ENCODE data around the gene KLHL29.
A peak's percentile ranks its signal among the peaks of the same experiment; 100 is the strongest.

KLHL29 gene

DNA sequence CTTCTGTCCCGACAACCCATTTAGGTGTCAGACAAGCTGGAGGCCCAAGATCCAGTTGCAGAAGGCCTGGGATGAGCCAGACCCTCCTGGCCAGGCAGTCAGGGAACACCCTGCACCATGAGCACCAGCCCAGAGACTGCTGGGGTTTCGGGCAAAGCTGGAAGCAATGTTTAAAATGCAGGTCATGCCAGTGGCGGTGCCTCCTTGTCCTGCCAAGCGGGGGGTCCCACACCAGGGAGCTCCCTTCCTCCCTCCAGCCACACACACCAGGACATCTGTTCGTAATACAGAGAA is 311.7 kb downstream of the KLHL29 start:
- no peak for DNase-seq (ENCODE audit: low spot score)

DNA sequence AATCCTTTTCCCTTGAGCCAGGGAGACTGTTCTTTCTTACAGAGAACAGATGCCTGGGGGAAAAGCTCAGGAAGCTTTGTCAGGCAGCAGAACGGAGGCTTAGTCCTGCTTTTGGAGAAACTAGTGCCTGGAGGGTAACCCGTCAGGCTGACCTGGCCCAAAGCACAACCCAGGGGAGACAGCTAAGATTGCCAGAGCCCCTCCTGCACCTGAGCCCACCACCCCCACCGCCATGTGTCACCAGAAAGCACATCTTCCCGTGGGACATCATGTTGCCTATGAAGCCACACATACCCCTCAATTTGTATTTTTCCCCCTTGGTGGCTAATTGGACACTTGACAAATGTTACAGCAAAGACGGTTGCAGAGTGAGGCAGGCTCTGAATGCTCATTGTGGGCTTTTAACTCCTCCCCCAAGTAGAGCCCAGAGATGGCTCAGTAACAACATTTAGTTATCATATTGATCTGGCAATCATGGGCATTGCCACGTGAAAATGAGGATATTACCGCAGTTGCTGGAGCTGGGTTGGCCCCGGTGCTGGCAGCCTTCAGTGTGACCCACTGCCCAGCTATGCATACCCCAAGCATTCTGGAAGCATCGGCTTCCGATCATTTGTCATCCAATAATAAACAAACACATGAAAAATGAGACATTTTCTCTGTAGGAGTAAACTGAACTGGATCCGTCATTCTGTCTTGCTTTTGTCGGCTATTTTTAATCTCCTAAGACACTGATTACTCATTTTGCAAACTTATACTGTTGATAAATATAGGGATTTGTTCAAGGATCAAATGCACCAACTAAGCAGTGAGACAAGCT is 312.5 kb downstream of the KLHL29 start:
- DNase-seq (ENCODE audit: low spot score) = no peak

DNA sequence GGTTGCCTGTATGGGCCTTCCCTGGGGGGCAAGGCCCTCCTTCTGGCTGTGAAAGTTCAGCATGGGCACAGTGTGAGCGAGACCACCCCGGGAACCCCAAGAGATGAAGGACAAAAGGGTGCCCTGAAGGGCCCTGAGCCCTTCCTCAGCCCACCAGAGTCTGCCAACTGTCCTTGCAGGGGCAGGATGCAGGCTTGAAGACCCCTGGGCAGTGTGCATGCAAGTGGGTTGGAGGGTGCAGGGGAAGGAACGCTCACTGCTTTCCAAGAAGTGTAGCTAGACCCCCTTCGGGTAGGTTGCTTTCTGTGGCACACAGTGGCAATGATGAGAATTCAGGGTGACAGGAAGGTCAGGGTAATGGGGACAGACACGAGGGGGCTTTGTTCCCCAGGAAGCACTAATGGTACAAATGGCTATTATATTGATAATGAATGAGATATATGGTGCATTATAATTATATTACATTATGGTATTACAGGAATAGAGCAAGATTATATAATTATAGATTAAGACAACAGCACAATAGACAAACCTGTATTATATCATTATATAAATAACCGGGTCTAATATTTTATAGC is 313.2 kb downstream of the KLHL29 start:
- no peak for DNase-seq (ENCODE audit: low spot score)

DNA sequence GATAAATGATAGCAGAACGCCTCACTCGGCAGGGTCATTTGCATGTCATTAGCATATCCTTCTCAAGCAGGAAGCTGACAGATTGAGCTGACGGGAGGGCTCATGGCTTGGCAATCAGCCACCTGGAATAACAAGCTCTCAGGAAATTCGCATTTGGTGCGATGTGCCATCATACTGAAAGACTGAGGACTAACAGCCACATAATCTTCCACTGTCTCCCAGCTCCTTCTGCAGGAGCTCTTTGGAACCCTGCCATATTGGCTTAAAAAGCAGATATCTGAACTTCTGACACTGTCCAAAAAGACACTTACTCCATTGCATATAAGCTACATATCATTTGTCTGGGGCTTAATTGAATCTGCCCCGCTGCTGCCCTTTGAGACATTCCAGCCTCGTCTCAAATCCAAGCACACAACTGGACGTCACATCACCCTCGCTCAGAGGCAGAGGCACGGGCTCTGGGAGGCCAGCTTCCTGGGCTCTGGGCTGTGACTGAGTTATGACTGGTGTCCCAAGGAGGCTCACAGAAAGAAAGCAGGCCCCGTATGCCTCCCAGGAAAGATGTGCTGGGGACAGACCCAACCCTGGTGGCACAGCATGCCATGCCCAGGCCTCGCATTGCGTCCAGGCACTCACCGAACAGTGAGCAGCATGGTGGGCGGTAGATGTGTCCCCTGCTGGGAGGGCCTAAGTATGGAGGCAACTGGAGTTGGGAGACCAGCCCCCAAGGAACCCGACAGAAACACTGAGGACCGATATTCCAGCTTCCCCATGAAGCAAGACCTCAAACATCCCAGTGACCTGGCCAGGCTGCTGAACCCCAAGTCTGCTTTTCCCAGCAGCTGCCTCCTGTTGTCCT is 314.0 kb downstream of the KLHL29 start:
- peak; percentile 76 for DNase-seq (ENCODE audit: low spot score)

DNA sequence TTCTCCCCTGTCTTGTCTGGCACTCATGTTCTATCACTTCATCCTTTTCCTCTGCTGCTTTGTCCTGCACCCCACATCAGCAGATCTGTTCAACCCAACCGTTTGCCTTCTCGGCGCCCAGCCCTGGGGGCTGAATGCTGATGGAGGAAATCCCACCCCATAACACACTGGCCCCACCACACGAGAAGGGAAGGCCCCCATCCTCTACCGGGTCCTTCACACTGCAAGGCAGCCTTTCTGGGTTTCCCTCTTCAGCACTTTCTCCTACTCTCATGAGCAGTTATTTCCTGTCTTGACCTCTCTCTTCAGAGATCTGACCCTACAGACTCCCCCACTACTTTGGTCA is 314.6 kb downstream of the KLHL29 start:
- DNase-seq (ENCODE audit: low spot score) = no peak

GRCh38 chr2:23700627-23701026 is 315.6 kb downstream of the KLHL29 start:
- no peak for DNase-seq (ENCODE audit: low spot score)

DNA sequence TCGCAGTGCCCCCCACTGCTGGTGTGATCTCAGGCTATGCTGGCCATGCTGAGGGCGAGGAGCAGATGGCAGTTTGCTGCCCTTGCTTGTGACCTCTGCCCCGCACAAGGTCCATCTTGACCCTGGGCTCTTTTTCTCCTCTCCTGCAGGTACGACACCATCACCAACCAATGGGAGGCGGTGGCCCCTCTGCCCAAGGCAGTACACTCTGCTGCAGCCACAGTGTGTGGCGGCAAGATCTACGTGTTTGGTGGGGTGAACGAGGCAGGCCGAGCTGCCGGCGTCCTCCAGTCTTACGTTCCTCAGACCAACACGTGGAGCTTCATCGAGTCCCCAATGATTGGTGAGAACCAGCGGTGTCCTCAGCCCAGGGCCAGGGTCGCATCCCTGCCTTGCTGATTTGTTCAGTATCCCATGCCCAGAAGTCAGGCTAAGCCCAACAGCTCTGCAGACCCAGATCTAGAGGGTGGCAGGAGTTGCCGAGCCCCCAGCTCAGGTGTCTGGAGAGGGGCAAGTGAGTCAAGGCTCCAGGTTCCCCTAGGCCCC is 318.1 kb downstream of the KLHL29 start:
- DNase-seq (ENCODE audit: low spot score) = no peak

DNA sequence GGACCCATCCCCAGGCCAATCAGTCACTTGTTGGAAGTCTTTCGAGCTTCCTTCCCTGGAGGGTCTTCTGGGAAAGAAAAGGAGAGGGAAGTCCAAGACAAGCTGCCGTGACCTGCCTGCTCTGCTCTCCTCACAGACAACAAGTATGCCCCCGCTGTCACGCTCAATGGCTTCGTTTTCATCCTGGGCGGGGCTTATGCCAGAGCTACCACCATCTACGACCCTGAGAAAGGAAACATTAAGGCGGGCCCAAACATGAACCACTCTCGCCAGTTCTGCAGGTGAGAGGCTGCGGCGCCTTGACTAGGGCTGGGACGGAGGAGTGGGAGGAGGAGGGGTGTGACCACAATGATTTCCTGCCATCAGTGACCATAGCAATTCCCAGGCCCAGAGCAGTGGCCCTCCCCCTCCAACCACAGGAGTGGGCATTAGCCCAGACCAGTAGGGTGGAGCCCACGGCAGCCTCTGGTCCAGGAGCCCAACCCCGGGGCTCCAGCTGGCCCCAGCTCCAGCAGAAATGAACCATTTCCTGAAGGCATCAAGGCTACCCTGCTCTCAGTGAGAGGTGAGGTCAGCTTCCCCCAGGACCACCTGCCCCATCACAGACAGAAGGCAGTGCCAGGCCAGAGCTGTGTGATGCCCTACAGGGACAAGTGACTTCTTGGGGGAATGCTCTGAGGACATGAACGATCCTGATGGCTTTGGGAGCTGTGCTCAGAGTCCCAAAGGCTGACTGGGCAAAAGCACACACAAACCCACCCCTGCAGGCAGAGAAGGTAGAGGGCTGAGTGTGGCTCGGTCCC is 318.8 kb downstream of the KLHL29 start:
- no peak for DNase-seq (ENCODE audit: low spot score)

DNA sequence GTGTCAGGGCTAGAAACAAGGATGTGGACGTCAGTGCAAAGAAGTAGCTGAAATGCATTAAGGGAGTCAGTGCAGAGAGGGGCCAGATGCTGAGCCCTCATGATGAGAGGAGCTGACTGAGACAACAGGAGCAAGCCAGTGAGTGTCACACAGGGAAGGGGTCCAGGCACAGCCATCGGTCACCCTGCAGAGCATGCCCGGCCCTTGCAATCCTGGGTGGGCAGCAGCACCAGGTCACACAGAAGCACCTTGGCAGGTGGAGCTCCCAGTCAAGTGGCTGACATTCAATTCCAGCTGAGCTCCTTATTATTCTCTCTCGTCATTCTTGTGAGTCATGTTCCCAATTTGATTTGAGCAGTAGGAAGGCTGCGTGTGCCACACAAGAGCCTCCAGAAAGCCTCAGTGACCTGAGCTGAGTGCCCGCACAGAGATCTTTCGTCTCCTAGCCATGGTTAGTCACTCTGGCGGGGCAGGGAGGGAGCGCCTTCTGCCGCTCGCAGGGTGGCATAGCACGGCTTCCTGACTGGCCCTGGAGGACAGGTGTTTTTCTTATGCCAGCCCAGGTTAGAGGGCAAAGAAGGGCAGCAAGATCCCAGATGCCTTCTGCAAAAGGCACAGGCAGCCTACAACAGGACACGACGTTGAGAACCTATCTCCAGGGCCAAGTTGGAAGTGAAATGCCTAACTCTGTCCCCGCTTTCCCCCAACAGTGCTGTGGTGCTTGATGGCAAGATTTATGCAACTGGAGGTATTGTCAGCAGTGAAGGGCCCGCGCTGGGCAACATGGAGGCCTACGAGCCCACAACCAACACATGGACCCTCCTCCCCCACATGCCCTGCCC is 321.0 kb downstream of the KLHL29 start:
- DNase-seq (ENCODE audit: low spot score) = peak; percentile 1

GRCh38 chr2:23706613-23707078 is 321.7 kb downstream of the KLHL29 start:
- DNase-seq (ENCODE audit: low spot score) = no peak

GRCh38 chr2:23707096-23707495 is 322.1 kb downstream of the KLHL29 start:
- no peak for DNase-seq (ENCODE audit: low spot score)

DNA sequence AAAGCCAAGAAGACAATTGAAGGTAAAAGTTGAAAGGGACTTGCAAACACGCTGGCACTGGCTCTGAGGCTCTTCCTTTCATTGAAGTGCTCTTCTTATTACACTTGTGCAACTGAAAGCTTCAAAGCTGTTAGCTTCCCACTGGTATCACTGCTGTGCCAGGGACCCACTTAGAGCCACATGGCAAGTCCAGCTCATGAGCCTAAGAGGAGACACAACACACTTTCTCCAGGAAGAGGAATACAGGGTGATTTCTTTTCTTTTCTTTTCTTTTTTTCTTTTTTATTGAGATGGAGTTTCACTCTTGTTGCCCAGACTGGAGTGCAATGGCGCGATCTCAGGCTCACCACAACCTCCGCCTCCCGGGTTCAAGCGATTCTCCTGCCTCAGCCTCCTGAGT is 323.8 kb downstream of the KLHL29 start:
- DNase-seq (ENCODE audit: low spot score) = no peak

GRCh38 chr2:23709311-23709710 is 324.3 kb downstream of the KLHL29 start:
- no peak for DNase-seq (ENCODE audit: low spot score)

DNA sequence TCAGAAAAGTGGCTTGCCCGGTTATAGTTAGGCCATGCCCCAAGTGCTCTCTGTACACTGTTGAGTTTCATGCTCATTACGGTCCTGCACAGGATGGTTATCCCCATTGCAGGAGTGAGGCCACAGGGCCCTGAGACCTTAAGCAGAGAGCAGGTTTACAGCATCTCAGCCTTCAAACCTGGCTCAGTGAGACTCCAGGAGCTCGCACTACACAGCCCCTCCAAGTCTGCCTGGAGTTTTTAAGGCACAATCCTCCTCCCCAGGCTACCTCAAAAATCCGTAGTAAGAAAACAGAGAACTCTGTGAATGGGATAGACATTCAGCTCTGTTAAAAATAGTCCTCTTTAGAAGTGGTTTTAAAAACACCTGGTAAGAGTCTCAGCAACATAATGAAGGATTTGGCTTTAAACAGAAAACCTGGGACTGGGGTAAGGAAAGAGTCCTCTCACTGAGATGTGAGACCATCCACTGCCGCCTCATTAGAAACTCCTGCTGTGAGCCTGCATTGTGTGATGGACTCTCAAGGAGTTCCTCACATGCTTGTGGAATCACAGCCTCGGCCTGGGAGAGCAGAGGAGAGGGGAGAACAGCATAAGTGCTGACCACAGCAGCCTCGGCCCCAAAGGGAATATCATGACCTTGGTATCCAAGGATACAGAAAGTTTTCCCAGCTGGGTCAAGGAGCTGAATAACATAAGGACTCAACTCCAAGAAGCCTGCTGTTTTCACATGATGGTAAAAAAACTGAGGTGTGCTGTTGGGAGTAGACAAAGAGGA is 327.2 kb downstream of the KLHL29 start:
- no peak for DNase-seq (ENCODE audit: low spot score)

DNA sequence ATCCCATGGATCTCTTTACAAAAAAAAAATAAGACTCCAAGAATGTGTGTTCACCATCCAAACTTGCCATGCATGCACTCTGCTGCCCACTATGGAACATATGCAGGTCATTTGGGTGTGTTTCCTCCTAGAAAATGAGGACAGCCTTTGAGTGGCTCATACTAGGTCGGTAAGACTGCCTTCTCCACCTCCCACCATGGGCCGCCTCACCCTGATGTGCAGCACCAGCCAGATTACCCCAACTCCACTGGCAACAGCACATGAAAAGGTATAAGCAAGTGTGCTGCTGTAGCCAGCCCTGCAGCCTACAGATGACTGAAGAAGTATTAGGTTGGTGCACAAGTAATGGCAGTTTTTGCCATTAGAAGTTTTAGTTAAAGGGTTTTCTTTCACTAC is 327.8 kb downstream of the KLHL29 start:
- DNase-seq (ENCODE audit: low spot score) = no peak

DNA sequence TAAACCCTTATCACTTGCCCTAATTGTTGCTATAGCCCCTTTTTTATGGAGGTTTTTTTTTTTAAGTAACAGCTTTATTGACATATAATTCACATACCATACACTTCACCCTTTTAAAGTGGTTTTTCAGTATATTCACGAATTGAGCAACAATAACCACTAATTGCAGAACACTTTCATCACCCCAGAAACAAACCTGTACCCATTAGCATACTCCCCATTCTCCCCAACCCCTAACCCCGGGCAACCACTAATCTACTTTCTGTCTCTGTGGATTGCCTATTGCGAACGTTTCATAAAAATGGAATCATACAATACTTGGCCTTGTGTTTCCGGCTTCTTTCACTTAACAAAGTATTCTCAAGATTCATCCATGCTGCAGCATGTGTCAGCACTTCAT is 328.4 kb downstream of the KLHL29 start:
- no peak for DNase-seq (ENCODE audit: low spot score)

- DNase-seq (ENCODE audit: low spot score) = no peak
Measured at GRCh38 chr2:23718931-23719700, 334.1 kb downstream of the KLHL29 start.

DNA sequence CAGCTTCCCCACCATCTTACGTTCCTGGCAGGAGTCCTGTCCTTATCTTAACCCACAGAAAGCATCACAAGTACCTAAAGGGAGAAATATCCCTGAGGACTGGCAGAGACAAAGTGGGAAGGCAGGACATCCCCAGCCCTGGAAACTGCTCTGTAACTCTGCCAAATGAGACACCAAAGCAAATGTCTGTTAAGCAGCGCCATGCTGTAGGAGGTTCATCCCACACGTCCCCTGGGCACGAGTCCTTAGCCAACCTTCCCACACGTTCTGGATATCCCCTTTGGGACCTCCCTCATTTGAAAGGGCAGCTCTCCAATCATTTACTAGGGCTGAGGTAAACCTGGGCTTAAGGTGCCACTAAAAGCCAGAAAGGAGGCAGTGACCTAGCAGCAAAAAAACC is 334.7 kb downstream of the KLHL29 start:
- DNase-seq (ENCODE audit: low spot score) = no peak

DNA sequence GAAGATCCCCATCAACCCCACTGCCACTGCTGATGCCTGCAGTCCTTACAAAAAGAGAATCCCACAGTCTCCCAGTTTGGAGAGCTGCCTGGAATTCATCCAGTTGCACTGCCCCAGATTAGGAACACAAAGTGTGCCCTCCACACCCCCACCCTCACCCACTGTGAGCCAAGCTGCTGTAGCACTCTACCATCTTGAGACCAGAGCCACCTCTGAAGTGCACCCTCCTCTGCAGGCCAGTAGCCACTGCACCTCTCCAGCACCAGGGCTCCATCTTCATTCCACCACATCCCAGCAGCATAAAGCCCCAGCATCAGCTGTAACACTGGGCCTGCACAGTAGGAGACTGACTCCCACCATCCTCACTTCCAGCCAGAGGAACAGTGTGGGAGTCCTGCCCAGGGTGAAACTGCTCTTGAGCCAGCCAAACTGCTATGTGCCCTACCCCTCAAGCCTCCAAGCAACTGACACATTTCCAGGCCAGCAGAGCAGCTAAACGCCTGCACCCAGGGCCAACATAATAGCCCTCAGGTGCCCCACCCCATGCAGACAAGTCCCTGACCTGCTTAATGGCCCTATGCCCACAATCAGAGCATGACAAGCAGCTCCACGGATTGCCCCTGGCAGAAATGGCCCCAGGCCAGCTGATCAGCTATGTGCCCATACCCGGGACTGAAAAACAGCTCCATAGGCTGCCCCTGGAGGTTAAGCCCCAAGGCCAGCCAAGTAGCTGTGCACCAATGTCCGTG is 335.9 kb downstream of the KLHL29 start:
- DNase-seq (ENCODE audit: low spot score) = no peak

Data from Ammon's horn (tissue), 1 donor.